ENCODE measurements around the gene CACNA1A.

- TF ChIP-seq, protein P1, sequence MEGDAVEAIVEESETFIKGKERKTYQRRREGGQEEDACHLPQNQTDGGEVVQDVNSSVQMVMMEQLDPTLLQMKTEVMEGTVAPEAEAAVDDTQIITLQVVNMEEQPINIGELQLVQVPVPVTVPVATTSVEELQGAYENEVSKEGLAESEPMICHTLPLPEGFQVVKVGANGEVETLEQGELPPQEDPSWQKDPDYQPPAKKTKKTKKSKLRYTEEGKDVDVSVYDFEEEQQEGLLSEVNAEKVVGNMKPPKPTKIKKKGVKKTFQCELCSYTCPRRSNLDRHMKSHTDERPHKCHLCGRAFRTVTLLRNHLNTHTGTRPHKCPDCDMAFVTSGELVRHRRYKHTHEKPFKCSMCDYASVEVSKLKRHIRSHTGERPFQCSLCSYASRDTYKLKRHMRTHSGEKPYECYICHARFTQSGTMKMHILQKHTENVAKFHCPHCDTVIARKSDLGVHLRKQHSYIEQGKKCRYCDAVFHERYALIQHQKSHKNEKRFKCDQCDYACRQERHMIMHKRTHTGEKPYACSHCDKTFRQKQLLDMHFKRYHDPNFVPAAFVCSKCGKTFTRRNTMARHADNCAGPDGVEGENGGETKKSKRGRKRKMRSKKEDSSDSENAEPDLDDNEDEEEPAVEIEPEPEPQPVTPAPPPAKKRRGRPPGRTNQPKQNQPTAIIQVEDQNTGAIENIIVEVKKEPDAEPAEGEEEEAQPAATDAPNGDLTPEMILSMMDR (IDR thresholded peaks at IDR 0.05; ENCODE audit: low read length) = no peak
- TF ChIP-seq EZH2phosphoT487 (IDR thresholded peaks at IDR 0.05; ENCODE audit: low read length) (no peak), EZH2 (optimal IDR thresholded peaks at IDR 0.05; ENCODE audit: low read depth, low read length) (no peak)
These were observed 163.6 kb downstream of the CACNA1A start for GRCh38 chr19:13342672-13343071.

Data from MM.1S (cell line).